GM19239 (cell line): ENCODE results near the gene EXOC3L4.
"Not testable (repeated sequence)": the region's sequence is repeated elsewhere in the genome, so short reads cannot be mapped to it uniquely, and the experiment has no call there.

Source experiments
- DNase-seq: peaks from one replicate; pipeline ENCODE4 v3.0.0; 2011; ENCODE audit warnings: low spot score; ENCODE audit not compliant: insufficient read length
- FAIRE-seq: peaks from 2 replicates; lab custom pipeline; 2011; peaks lifted over from hg19 to GRCh38; lab: Jason Lieb, UNC

EXOC3L4 gene

GRCh38 chr14:103141117-103141796 lies 46.7 kb downstream of the EXOC3L4 start:
- FAIRE-seq: no peak
- DNase-seq: no peak

GRCh38 chr14:103142026-103142425 lies 47.5 kb downstream of the EXOC3L4 start:
- DNase-seq (no peak), FAIRE-seq (no peak)

- FAIRE-seq: no peak
- DNase-seq: no peak
Measured at GRCh38 chr14:103142721-103143302, 48.3 kb downstream of the EXOC3L4 start.

GRCh38 chr14:103143506-103143905 lies 49.0 kb downstream of the EXOC3L4 start:
- FAIRE-seq (no peak), DNase-seq (no peak)

- DNase-seq (no peak), FAIRE-seq (no peak)
Measured at GRCh38 chr14:103144085-103144484, 49.6 kb downstream of the EXOC3L4 start.

GRCh38 chr14:103146141-103146709 lies 51.7 kb downstream of the EXOC3L4 start:
- DNase-seq (no peak), FAIRE-seq (no peak)

GRCh38 chr14:103149351-103150237 lies 55.1 kb downstream of the EXOC3L4 start:
- FAIRE-seq: no peak

GRCh38 chr14:103151270-103151945 lies 56.9 kb downstream of the EXOC3L4 start:
- no peak for FAIRE-seq
- no peak for DNase-seq

More at GRCh38 chr14:103149351-103150237, 55.1 kb downstream of the EXOC3L4 start:
- DNase-seq: no peak

- FAIRE-seq: no peak
- DNase-seq: no peak
Measured at GRCh38 chr14:103155010-103155409, 60.5 kb downstream of the EXOC3L4 start.

GRCh38 chr14:103155416-103155815 lies 60.9 kb downstream of the EXOC3L4 start:
- FAIRE-seq, DNase-seq: not testable (repeated sequence)

- FAIRE-seq (no peak), DNase-seq (no peak)
Measured at GRCh38 chr14:103155826-103156394, 61.4 kb downstream of the EXOC3L4 start.

- DNase-seq: no peak
- FAIRE-seq: no peak
Measured at GRCh38 chr14:103156651-103157378, 62.3 kb downstream of the EXOC3L4 start.

- FAIRE-seq (no peak), DNase-seq (no peak)
Measured at GRCh38 chr14:103157969-103158368, 63.4 kb downstream of the EXOC3L4 start.

GRCh38 chr14:103158688-103159087 lies 64.2 kb downstream of the EXOC3L4 start:
- FAIRE-seq: no peak
- DNase-seq: no peak
